Liver (tissue), 9 donors: ENCODE results near the gene TFB2M. TPM values are rescaled to one million over a fixed set of nuclear protein-coding genes. Genes with fewer than 3 reads are reported as not detected.
A peak's percentile ranks its signal among the peaks of the same experiment; 100 is the strongest.

Experiments
- DNase-seq: peaks from one replicate; pipeline ENCODE4 v3.0.0-alpha.2; 2017; ENCODE audit warnings: low spot score
- H3K27ac ChIP-seq, 2 donors: one replicate each; pipeline ENCODE4 v1.7.0; 2013; ENCODE audit warnings: inconsistent platforms in 2 of 2, low read length in 2 of 2, control low read depth in 1 of 2, low read depth in 1 of 2, mild to moderate bottlenecking in 1 of 2
- H3K27me3 ChIP-seq, 4 donors: one replicate each; pipeline versions ENCODE4 v1.6.1 to v1.7.0; 2013; ENCODE audit warnings: low read length in 3 of 4, inconsistent platforms in 1 of 4, mild to moderate bottlenecking in 1 of 4, moderate library complexity in 1 of 4; ENCODE audit not compliant: control insufficient read depth in 4 of 4, insufficient read depth in 4 of 4
- H3K36me3 ChIP-seq, 4 donors: one replicate each; pipeline versions ENCODE4 v1.6.1 to v1.7.0; 2013; ENCODE audit warnings: low read length in 3 of 4, mild to moderate bottlenecking in 3 of 4, low read depth in 1 of 4, moderate library complexity in 1 of 4; ENCODE audit not compliant: control insufficient read depth in 4 of 4, insufficient read depth in 3 of 4
- H3K4me1 ChIP-seq, 4 donors: one replicate each; pipeline versions ENCODE4 v1.6.1 to v1.7.0; 2013; ENCODE audit warnings: low read length in 3 of 4, mild to moderate bottlenecking in 3 of 4, moderate library complexity in 1 of 4; ENCODE audit not compliant: control insufficient read depth in 4 of 4, insufficient read depth in 4 of 4
- H3K4me3 ChIP-seq, 3 donors: one replicate each; pipeline versions ENCODE4 v1.6.1 to v1.7.0; 2013; ENCODE audit warnings: low read length in 3 of 3, control low read depth in 1 of 3, low read depth in 1 of 3, mild to moderate bottlenecking in 1 of 3
- H3K9ac ChIP-seq, 2 donors: one replicate each; pipeline ENCODE4 v1.7.0; 2013; ENCODE audit warnings: low read length in 2 of 2, mild to moderate bottlenecking in 2 of 2, moderate library complexity in 2 of 2, control low read depth in 1 of 2, low read depth in 1 of 2
- H3K9me3 ChIP-seq, 4 donors: one replicate each; pipeline versions ENCODE4 v1.6.1 to v1.7.0; 2013; ENCODE audit warnings: low read length in 3 of 4; ENCODE audit not compliant: control insufficient read depth in 4 of 4
- ATF3 ChIP-seq: IDR thresholded peaks from 2 replicates; pipeline ENCODE4 v1.6.1; 2016; ENCODE audit warnings: antibody characterized with exemption
- EGR1 ChIP-seq, 2 donors: IDR thresholded peaks; 2 replicates each; pipeline ENCODE4 v1.6.1; 2016 to 2018; ENCODE audit warnings: antibody characterized with exemption in 2 of 2, low read depth in 2 of 2
- FOXA1 ChIP-seq: IDR thresholded peaks from 2 replicates; pipeline ENCODE4 v1.6.1; 2016; ENCODE audit warnings: antibody characterized with exemption
- FOXA2 ChIP-seq: IDR thresholded peaks from 2 replicates; pipeline ENCODE4 v1.6.1; 2016; ENCODE audit warnings: antibody characterized with exemption
- GABPA ChIP-seq, 2 donors: IDR thresholded peaks in 1 of 2; conservative IDR thresholded peaks in 1 of 2; 2 replicates each; pipeline ENCODE4 v1.6.1; 2016; ENCODE audit warnings: antibody characterized with exemption in 2 of 2, mild to moderate bottlenecking in 1 of 2, moderate library complexity in 1 of 2
- HNF4A ChIP-seq, 2 donors: conservative IDR thresholded peaks; 2 replicates each; pipeline ENCODE4 v1.6.1; 2016; ENCODE audit warnings: antibody characterized with exemption in 2 of 2, mild to moderate bottlenecking in 2 of 2
- HNF4G ChIP-seq: IDR thresholded peaks from 2 replicates; pipeline ENCODE4 v1.6.1; 2016; ENCODE audit warnings: antibody characterized with exemption
- JUND ChIP-seq, 2 donors: IDR thresholded peaks; 2 replicates each; pipeline ENCODE4 v1.6.1; 2016; ENCODE audit warnings: antibody characterized with exemption in 2 of 2
- NR2F2 ChIP-seq: IDR thresholded peaks from 2 replicates; pipeline ENCODE4 v1.6.1; 2016; ENCODE audit warnings: antibody characterized with exemption
- RAD21 ChIP-seq, 2 donors: IDR thresholded peaks; 2 replicates each; pipeline ENCODE4 v1.6.1; 2016; ENCODE audit warnings: antibody characterized with exemption in 2 of 2, mild to moderate bottlenecking in 2 of 2
- REST ChIP-seq: IDR thresholded peaks from 2 replicates; pipeline ENCODE4 v1.6.1; 2016; ENCODE audit warnings: antibody characterized with exemption, mild to moderate bottlenecking
- RXRA ChIP-seq, 2 donors: IDR thresholded peaks; 2 replicates each; pipeline ENCODE4 v1.6.1; 2017 to 2018; ENCODE audit warnings: antibody characterized with exemption in 2 of 2, mild to moderate bottlenecking in 1 of 2
- SP1 ChIP-seq: IDR thresholded peaks from 2 replicates; pipeline ENCODE4 v1.6.1; 2018; ENCODE audit warnings: antibody characterized with exemption, mild to moderate bottlenecking
- TAF1 ChIP-seq: conservative IDR thresholded peaks from 2 replicates; pipeline ENCODE4 v1.6.1; 2016; ENCODE audit warnings: antibody characterized with exemption, mild to moderate bottlenecking
- YY1 ChIP-seq: IDR thresholded peaks from 2 replicates; pipeline ENCODE4 v1.6.1; 2016; ENCODE audit warnings: antibody characterized with exemption, mild to moderate bottlenecking
- ZBTB33 ChIP-seq: IDR thresholded peaks from 2 replicates; pipeline ENCODE4 v1.6.1; 2016; ENCODE audit warnings: antibody characterized with exemption
- WGBS: extraction: QIAGEN DNeasy Blood & Tissue Kit; methylation state at CpG from one replicate; pipeline ENCODE4 v1.1.7; 2013; 5-methylcytosine and 5-hydroxymethylcytosine counted together
- polyA plus RNA-seq, 2 donors: library from polyadenylated mRNA; stranded (reverse) in 1 of 2; unstranded in 1 of 2; fragments of 200-250 nt in 1 of 2; fragments of >200 nt in 1 of 2; fragmentation: Nextera tagmentation in 1 of 2; extraction: Ambion mirVana in 1 of 2; gene quantifications; one replicate each; pipeline versions ENCODE4 v1.2.1 to v1.2.3, GENCODE V29; 2013 to 2015
- total RNA-seq, 2 donors: library from RNA; depleted of rRNA; stranded (reverse); fragments of >200 nt; gene quantifications; one replicate each; pipeline ENCODE4 v1.2.3, GENCODE V29; 2014
- TF ChIP-seq, protein P1 (sequence below): IDR thresholded peaks from 2 replicates; pipeline ENCODE4 v1.6.1; 2016; ENCODE audit warnings: antibody characterized with exemption
- donor health status: healthy.
- donor health status: healthy.
- donor health status: healthy.
- donor health status: healthy.
- donor health status: healthy.

The TFB2M gene
- total and polyA plus RNA-seq, 4 donors, result 15.0 to 26.4 (median 23.5) TPM

GRCh38 chr1:246577720-246578106, 11.7 kb upstream of the TFB2M start:
- H3K27me3 ChIP-seq, result no peaks in the 10 kb centered on the region
- no peak overlapping the region for H3K4me3 ChIP-seq
- H3K9me3 ChIP-seq, result no peaks in the 10 kb centered on the region
- H3K27ac ChIP-seq, result peak overlapping the region in 1 of 2 donors; percentile 7
- H3K36me3 ChIP-seq, result no peaks in the 10 kb centered on the region
- peaks cover under 1 to 15% (median 9%) of the 10 kb centered on the region in 4 donors for H3K4me1 ChIP-seq
- WGBS, result 61% methylated on average over 2 of the region's 2 CpGs
- no peak for DNase-seq
- TF ChIP-seq RAD21 (IDR thresholded peaks at IDR 0.05) (no peak), NR2F2 (peak; percentile 12)
- no peak overlapping the region for H3K9ac ChIP-seq

GRCh38 chr1:246577082-246577719, 11.1 kb upstream of the TFB2M start:
- Histone ChIP-seq H3K4me3 (no peak overlapping the region), H3K9me3 (no peaks in the 10 kb centered on the region), H3K27ac (peak overlapping the region in 1 of 2 donors; percentile 7), H3K27me3 (no peaks in the 10 kb centered on the region), H3K36me3 (no peaks in the 10 kb centered on the region), H3K9ac (no peak overlapping the region), H3K4me1 (peaks cover 0 to 11% (median 7%) of the 10 kb centered on the region in 4 donors)
- TF ChIP-seq NR2F2, result no peak
- no peak for DNase-seq
- 72% methylated on average over 5 of the region's 5 CpGs for whole genome bisulfite sequencing

- 95% methylated on average over 3 of the region's 3 CpGs for WGBS
- Histone ChIP-seq H3K27ac (no peak overlapping the region), H3K36me3 (no peaks in the 10 kb centered on the region), H3K27me3 (no peaks in the 10 kb centered on the region), H3K9me3 (no peaks in the 10 kb centered on the region), H3K4me1 (peaks cover 0 to 8% (median 4%) of the 10 kb centered on the region in 4 donors), H3K4me3 (no peak overlapping the region), H3K9ac (no peak overlapping the region)
- no peak for DNase-seq
- TF ChIP-seq RXRA (IDR thresholded peaks at IDR 0.05), result no peak
- no peak for TF ChIP-seq EGR1 (IDR thresholded peaks at IDR 0.05; ENCODE audit: low read depth in 2 of 2)
- TF ChIP-seq ATF3, result no peak
- no peak for TF ChIP-seq GABPA (IDR thresholded peaks at IDR 0.05 in 1 of 2, conservative IDR thresholded peaks at IDR 0.05 in 1 of 2)
- TF ChIP-seq ZBTB33, result no peak
- no peak for TF ChIP-seq NR2F2
- no peak for TF ChIP-seq HNF4A (conservative IDR thresholded peaks at IDR 0.05)
- TF ChIP-seq FOXA2, result no peak
- no peak for TF ChIP-seq YY1
- TF ChIP-seq TAF1, result no peak
- no peak for TF ChIP-seq SP1
- no peak for TF ChIP-seq FOXA1
- TF ChIP-seq JUND (IDR thresholded peaks at IDR 0.05), result no peak
- no peak for TF ChIP-seq RAD21 (IDR thresholded peaks at IDR 0.05)
- no peak for TF ChIP-seq REST
- TF ChIP-seq, protein P1, sequence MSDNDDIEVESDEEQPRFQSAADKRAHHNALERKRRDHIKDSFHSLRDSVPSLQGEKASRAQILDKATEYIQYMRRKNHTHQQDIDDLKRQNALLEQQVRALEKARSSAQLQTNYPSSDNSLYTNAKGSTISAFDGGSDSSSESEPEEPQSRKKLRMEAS, result no peak
- TF ChIP-seq HNF4G, result no peak
Measured at GRCh38 chr1:246576709-246577032, 10.6 kb upstream of the TFB2M start.
